Umbilical cord (tissue), 2 donors: Measurements from ENCODE around the gene AGTRAP. TPM values are rescaled to one million over a fixed set of nuclear protein-coding genes. Genes with fewer than 3 reads are reported as not detected.

Source experiments
- DNase-seq: peaks from one replicate; pipeline ENCODE4 v3.0.0-alpha.2; 2015; ENCODE audit warnings: low spot score
- total RNA-seq: library from RNA; depleted of rRNA; stranded (reverse); fragments of >200 nt; gene quantifications from one replicate; pipeline ENCODE4 v1.2.3, GENCODE V29; 2014; ENCODE audit warnings: low replicate concordance; ENCODE audit not compliant: insufficient read depth

The AGTRAP gene
- total RNA-seq, 1 donor from 2014 or later, result 43.3 TPM

DNA sequence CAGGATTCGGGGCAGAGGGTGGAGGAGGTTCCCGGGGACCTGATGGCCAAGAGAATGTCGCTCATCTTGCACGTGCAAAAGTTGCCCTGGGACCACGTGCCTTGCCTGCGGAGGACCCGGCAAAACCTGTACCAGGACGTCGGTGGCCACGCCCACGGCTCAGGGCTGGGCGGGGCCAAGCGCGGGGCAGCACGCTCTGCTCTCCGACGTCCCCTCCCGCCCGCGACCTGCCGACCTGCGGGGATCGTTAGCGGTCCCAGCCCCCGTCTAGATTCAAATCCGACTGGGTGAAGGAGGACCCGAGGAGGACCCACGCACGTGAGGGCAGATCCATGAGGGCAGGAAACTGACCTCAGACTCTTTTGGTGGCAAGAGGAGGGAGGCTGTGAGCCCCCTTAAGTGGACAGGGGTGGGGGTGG lies 26.1 kb downstream of the AGTRAP start, which contains the start of gene C1orf167:
Gene C1orf167 (plus strand): TSS at position 206 of the 419 bp plus-strand sequence. CDS start 2,208 bp downstream, outside the sequence.
- no peak for DNase-seq

DNA sequence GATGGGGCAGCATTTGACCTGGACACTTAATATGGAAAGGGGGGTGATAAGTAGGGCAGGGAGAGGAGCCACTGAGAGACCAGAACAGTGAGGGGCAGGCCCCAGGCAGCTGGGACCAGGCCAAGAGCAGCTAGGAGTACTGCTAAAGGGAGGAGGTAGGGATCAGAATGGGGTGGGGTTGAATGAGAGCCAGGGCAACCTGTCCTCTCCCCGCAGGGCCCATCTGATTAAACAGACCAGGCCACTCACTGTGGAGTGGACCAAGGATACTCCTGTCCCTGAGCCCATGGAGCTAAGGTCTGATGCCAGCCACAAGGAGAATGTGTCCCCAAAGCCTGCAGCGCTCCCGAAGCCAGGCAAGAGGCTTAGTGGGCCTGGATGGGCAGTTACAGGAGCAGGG lies 28.2 kb downstream of the AGTRAP start:
- DNase-seq, result no peak

DNA sequence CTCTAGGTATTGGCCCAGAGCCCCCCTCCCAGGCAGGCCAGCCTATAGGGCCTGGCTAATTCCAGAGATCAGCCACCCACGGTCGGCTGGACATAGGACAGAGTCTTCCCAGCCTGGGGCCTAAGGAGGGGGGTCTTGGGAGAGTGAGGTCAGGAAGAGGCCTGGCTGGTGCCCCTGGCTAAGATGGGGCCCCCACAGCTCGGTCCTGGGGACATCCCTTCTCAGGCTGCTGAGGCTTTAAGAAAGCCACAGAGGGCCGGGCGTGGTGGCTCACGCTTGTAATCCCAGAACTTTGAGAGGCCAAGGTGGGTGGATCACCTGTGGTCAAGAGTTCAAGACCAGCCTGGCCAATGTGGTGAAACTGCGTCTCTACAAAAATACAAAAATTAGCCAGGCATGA lies 28.6 kb downstream of the AGTRAP start:
- no peak for DNase-seq

DNA sequence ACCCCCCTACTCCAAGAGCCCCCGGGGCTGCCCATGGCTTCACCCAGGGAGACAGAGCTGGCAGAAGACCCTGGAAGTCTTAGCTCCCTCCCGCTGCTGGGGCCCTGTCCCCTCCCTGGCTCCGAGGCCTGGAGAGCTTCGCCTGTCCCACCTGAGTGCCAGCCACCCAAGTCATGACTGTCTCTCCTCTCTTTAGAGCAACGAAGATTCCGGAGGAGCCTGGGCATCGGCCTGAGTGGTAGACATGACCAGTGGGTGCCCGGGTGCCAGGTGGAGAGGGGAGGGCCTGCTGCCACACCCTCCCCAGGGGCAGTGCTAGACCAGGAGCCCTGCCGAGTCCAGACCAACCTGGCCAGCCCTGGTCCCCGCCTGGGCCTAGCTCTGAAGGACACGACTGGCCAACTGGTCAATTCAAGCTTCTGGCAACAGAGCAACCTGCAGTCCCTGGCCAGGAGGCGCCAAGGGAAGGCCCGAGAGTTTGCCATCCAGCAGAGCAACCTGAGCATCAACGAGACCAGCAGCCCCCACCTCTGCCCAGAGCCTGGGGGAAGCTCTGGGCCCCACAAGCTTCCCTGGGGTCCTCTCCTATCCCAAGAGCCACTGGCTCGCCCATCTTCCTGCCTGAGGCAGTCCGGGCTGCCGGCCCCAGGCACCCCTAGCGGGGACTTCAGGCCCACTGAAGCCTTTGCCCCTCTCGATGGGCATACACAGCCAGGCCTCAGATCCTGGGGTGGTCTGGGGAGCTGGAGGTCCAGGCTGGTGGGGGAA lies 29.9 kb downstream of the AGTRAP start:
- no peak for DNase-seq

DNA sequence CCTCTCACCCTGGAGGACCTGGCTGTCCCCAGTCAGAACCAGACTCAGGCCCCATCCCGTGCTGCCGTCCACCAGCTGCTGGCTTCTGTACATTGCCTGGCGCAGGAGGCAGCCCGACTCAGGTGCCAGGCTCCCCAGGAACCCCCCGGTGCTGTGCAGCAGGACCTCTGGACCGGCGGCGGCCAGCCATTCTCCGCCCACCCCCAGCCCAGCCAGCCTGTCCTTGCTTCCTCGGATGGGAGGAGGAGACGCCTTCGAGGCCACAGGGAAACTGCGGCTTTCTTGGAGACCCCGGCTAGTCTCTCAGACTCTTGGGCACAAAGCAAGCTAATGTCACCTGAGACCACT lies 30.5 kb downstream of the AGTRAP start:
- no peak for DNase-seq

DNA sequence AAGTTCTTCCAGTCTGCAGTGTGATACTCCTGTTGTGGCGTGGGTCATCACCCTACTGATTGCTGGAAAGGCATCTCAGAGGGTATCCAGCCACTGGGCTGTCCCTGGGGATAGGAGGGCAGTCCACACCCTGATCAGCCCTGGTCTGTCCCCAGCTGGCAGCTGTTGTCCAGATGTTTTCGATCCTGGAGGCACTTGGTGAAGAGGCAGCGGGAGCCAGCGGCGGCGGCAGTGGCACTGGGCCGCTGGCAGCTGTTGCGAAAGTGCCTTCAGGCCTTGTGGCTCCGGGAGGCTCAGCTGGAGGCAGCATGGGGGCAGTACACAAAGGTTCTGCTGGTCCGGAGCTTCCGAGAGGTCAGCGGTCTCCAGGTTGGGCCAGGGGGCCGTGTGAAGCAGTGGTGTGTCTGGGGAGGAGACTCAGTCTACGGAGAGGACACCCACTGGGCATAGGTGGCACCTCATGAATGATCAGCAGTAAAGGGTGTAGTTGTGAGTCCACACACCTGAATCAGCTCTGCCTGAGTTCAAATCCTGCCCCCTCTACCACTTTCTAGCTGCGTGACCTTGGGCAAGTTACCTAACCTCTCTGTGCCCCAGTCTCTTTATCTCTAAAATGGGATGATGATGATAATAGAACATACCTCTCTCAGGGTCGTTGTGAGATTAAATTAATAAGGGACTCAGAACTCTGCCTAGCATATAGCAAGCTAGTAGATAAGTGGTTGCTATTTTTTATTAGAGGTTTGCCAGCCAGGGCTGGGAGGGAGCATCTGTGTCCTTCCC lies 32.2 kb downstream of the AGTRAP start:
- DNase-seq, result no peak

DNA sequence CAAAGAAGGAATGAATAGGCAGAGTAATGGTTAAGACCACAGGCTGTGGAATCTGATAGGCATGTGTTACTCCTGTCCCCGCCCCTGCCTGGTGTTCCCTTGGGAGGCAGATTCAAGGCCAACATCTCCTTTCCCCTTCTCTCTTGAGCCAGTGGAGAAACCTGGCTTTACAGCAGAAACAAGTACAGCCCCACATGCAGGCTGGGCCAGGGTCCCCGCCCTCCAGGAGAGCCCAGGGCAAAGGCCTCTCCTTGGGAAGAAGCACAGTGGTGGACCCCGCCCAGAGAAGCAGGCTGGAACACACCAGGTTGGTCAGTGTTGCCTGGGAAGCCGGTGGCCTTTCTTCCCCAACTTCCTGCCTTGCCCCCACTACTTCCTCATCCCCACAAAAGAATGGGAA lies 32.9 kb downstream of the AGTRAP start:
- no peak for DNase-seq

DNA sequence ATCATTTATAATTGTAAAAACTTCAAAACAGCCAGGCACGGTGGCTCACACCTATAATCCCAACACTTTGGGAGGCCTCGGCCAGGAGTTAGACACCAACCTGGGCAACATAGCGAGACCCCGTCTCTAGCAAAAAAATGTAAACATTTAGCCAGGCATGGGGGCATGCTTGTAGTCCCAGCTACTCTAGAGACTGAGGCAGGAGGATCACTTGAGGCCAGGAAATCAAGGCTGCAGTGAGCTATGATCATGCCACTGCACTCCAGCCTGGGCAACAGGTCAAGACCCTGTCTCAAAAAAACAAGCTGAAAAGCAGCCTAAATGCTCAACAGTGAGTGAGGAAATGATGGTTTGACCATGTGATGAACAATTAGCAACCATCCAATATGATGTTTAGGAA lies 33.3 kb downstream of the AGTRAP start:
- DNase-seq, result no peak

DNA sequence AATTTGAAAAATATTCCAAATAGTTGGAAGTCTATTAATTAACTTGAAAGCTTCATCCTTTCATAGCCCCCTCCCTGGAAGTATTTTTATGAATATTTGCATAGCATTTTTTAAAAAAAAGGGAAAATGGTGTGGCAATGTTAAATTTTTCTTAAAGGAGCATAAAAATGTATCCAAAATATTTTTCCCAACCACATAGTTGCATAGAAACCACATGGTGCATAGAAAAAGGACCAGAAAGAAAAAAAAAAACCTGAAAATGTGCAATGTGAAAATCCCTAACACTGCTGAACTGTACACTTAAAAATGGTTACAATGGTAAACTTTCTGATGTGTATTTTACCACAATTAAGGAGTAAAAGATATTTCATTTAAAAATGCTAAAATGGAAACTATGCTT lies 34.1 kb downstream of the AGTRAP start:
- DNase-seq, result no peak

DNA sequence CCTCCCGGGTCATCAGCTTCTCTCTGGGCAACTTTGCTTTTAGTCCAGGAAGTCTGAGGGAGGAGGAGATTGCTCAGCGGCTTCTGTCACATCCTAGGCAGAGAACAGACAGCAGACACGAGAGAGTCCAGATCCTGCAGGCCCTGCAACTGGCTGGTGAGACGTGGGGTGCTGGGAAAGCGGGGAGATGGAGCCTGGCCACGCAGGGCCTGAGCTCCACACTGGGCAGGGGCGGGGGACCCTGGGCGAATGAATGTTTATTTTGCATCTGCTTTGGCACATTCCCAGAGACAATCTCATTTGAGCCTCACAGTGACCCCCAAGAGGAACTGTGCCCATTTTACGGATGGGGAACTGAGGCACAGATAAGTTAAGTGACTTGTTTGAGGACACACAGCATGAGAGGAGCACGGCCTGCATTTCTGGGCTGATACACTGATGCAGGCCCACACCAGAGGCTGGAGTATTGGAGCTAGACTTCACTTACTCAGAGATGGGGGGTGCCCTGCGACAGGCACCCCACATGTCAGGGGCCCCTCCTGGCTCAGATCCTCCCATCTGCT lies 35.6 kb downstream of the AGTRAP start:
- no peak for DNase-seq

DNA sequence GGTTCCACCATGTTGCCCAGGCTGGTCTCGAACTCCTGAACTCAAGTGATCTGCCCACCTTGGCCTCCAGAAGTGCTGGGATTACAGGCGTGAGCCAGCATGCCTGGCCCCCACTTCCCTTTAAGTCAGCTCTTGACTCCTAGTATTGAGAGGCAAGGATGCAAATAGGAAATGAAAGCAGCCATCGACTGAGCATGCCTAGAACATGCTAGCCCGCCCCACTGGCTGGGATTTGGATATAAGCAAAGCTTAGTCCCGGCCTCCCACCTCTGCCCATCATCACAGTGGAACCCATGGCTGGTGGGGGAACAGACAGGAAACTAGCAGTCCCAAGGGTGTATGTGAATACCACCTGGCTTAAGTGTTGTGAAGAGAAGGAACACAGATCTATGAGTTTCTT lies 36.5 kb downstream of the AGTRAP start:
- DNase-seq, result no peak

DNA sequence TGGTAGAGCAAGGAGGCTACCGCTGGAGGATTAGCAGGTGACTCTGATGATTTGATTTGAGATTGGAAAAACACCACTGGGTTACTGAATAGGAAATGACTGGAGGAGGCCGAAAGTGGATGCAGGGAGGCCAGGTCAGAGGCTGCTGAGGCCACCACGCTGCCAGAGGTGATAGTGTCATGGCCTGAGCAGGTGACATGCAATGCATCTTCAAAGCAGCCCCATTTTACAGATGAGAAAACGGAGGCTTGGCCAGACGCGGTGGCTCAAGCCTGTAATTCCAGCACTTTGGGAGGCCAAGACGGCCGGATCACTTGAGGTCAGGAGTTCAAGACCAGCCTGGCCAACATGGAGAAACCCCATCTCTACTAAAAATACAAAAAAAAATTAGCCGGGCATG lies 38.8 kb downstream of the AGTRAP start:
- DNase-seq, result no peak

DNA sequence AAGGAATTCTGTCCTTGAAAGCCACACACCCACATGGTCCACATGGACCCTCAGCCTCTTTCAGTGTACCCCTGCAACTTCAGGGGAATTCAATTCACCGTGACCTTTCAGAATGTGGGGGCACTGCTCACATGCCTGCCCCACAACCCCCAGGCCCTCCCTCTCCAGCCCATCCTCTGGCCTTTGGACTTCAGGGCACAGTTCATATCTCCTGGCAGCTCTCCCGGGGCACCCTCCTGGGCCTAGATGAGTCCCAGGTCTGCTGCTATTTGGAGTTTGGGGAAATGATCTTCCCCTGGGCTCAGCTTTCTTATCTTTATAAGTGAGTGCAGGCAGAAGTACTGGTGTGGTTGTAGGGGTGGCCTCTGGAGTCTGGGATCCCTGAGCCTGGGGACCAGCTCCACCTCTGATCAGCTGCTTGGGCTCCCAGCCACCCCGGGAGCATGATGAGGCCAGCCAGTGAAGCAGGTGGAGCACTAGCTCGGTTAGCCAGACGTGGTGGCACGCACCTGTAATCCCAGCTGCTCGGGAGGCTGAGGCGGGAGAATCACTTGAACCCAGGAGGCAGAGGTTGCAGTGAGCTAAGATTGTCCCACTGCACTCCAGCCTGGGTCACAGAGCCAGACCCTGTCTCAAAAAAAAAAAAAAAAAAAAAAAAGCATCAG lies 41.9 kb downstream of the AGTRAP start:
- DNase-seq, result no peak

DNA sequence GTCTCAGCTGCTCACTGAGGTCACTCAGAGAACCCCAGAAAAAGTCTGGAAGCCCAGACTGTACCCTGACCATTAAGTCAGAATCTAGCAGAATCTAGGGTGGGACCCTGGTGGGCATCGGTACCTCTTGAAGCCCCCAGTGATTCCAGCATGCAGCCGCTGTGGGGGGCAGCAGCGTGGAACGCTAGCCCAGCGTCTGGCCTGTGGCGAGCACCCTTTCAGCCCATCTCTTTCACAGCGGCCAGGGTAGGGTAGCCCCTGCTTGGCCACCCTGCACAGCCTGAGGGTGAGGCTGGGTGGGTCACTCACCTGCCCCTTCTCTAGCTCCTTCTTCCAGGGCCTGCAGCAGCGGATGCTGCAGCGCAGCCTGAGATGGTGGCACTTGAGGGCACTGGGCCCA lies 42.4 kb downstream of the AGTRAP start:
- no peak for DNase-seq

DNA sequence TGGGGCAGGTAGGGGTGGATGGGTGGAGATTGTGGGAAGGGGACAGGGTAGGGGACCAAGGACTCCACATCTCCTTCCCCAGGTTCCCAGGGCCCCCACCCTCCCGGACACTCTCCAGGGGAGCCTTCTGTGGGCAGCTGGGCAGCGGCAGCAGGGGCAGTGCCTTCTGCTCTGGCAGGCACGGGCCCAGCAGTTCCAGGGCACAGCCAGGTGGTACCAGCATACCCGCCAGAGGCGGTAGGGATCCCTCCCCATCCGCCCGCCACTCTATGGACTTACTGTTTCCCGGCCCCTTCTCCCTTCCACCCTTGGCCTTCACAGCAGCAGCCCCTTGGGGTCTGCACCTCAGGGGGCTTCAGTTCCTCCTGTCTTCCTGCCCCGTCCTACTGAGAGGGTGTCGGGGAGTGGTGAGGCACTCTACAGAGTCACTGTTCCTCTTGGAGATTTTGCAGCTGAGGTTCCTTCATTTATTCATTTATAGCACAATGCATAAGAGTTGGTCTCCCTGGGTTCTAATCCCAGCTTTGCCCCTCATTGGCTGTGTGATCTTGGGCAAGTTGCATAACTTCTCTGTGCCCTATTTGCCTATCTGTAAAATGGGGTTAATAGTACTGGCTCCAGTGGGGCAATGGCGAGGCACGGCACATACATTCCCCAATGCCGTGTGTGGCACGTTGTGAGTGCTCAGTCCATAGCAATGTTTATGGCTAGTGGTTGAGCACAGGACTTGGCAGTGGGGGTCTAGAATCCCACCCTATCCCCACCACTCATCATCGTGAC lies 43.1 kb downstream of the AGTRAP start:
- no peak for DNase-seq

DNA sequence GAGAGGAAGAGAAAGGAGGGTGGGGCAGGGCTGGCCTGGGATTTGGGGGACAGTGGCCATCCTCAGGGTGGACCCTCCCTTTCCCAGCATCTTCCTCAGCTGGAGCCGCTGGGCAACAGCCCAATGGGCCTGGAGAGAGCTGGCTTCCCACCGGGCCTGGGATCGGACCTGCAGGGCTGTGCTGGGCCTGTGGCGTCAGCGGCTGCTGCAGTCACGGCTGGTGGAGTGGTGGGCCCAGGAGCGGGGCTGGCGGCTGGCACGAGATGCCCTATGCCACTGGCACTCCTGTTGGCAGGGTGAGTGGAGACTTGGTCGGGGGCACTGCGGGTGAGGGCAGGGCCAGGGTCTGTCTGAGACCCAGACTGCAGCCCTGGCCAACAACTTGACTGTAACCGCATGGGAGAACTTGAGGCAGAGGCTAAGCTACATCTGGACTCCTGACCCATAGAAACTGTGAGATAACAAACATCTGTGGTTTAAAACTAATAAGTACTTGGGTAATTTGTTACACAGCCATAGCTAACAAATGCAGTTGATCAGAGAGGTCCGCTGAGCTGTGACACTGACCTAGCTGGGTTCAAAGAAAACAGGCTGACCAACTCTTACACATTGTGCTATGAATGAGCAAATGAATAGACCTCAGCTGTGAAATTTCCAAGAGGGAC lies 43.9 kb downstream of the AGTRAP start:
- DNase-seq, result no peak

DNA sequence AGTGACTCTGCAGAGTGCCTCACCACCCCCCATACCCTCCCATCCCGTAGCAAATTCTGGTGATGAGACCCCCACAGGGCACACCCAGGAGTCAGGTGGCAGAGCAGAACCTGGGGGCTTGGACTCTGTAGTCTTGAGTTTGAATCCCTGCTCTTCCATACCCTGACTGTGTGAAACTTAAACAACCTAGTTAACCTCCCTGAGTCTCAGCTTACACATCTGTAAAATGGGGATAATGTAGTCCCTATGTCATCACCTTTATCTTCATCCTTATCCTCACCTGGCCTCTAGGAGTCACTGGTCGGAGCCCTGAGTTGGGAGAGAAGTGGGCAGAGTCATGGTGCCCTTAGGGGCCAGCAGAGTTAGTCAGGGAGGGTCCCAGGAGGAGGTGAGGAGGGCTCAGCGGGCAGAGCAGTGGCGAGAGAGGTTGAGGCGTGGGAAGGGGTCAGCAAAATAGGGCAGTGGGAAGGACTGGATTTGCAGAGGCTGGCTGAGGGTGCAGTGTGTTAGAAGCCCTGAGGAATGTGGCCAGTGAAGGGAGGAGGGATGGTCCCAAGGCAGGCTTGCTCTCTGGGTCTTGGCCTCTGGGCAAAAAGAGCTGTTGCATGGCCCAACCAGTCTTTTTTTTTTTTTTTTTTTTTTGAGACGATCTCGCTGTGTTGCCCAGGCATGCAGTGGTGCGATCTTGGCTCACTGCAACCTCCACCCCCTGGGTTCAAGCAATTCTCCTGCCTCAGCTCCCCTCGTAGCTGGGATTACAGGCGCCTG lies 44.6 kb downstream of the AGTRAP start:
- no peak for DNase-seq

DNA sequence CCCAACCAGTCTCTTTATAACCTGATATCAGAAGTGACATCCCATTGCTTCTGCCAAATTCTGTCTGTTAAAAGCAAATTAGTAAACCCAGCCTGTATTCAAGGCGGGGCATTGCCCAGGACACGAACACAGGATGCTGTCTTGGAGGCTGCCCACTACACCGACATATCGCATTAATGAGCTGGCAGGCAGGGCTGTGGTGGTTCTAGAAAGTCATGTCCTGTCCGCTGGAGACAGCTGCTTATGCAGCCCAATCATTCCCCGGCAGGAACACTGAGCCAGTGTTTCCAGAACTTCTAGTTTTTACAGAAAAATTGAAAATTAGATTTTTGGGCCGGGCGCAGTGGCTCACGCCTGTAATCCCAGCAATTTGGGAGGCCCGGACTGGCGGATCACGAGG lies 45.4 kb downstream of the AGTRAP start:
- no peak for DNase-seq

DNA sequence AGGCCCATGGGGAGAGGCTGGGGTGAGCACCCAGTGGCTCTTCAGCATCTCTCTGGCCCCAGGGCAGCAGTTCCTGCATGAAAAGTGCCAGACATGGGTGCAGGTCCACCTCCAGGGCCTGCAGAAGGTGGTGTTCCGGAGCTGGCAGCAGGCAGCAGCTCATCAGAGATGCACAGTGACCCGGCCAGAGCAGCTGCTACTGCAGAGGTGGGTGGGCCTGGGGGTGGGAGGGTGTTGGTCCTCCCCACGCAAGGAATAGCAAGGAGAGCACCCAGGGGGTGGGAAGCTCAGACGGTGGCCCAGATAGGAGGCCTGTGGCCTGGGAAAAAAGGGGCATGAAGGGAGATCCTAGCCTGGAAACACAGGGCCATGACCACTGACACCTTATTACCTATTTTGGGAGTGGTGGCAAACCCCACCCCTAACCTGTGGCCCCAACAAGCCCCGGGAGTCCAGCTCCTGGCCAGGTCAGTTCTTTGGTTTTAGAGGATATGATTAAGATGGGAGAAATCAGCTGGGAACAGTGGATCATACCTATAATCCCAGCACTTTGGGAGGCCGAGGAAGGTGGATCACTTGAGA lies 46.3 kb downstream of the AGTRAP start:
- no peak for DNase-seq

DNA sequence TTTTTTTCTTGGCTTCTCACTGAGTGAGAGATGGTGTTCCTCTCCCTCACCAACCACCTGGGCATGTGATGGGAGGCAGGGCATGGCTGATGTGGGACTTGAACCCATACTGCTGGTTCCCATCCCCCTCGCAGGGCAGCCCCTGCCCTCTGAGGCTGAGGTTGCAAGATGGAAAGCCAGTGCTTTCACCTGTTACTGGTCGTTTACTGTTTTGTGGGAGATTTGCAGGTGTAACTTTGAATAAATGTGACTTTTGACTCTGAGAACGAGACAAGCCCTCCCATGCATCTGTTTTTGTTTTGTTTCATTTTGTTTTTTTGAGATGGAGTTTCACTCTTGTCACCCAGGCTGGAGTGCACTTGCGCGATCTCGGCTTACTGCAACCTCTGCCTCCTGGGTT lies 47.6 kb downstream of the AGTRAP start:
- DNase-seq, result no peak
